Neural cell (in vitro differentiated cells): ENCODE data around the gene USP15. TPM values are rescaled to one million over a fixed set of nuclear protein-coding genes. Genes with fewer than 3 reads are reported as not detected.

Experiments used
- H2AFZ ChIP-seq: fragments of 200-600, 300-800 bp; sonication (generic), shearing (Covaris generic); 2 replicates; pipeline ENCODE4 v1.6.0; 2014; ENCODE audit warnings: low read depth, mild to moderate bottlenecking, antibody characterized with exemption, low read length, moderate library complexity
- H3F3A ChIP-seq: fragments of 200-600 bp; shearing (Covaris generic); 2 replicates; pipeline ENCODE4 v1.6.1; 2016; ENCODE audit warnings: mild to moderate bottlenecking, moderate library complexity, mixed read lengths, antibody characterized with exemption, low read length; ENCODE audit not compliant: insufficient read depth, poor library complexity, severe bottlenecking
- H3K27ac ChIP-seq: fragments of 200-600, 300-800 bp; sonication (generic), shearing (Covaris generic); 2 replicates; pipeline ENCODE4 v1.5.1; 2014; ENCODE audit warnings: mild to moderate bottlenecking, low read length, moderate library complexity
- H3K27me3 ChIP-seq: fragments of 300-800, 200-600 bp; sonication (generic), shearing (Covaris generic); 2 replicates; pipeline ENCODE4 v1.6.0; 2014; ENCODE audit warnings: mild to moderate bottlenecking, low read depth, low read length, moderate library complexity; ENCODE audit not compliant: insufficient read depth
- H3K36me3 ChIP-seq: fragments of 300-800, 200-600 bp; sonication (generic), shearing (Covaris generic); 2 replicates; pipeline ENCODE4 v1.5.1; 2014; ENCODE audit warnings: mild to moderate bottlenecking, antibody characterized with exemption, low read length, moderate library complexity; ENCODE audit not compliant: insufficient read depth
- H3K4me2 ChIP-seq: fragments of 300-800, 200-600 bp; sonication (generic), shearing (Covaris generic); 2 replicates; pipeline ENCODE4 v1.6.0; 2014; ENCODE audit warnings: mild to moderate bottlenecking, low read length
- H3K4me3 ChIP-seq: fragments of 300-800, 200-600 bp; sonication (generic), shearing (Covaris generic); 2 replicates; pipeline ENCODE4 v1.5.1; 2014; ENCODE audit warnings: mild to moderate bottlenecking, low read length, moderate library complexity
- H3K79me2 ChIP-seq: fragments of 200-600 bp; shearing (Covaris generic); replicated peaks from 2 replicates; pipeline ENCODE4 v1.6.0; 2014; ENCODE audit warnings: mild to moderate bottlenecking, low read length, moderate library complexity; ENCODE audit not compliant: insufficient read depth
- H3K9ac ChIP-seq: fragments of 300-800, 200-600 bp; sonication (generic), shearing (Covaris generic); 2 replicates; pipeline ENCODE4 v1.6.1; 2016; ENCODE audit warnings: mild to moderate bottlenecking, low read length, mixed read lengths
- H3K9me2 ChIP-seq: fragments of 200-600 bp; shearing (Covaris generic); 2 replicates; pipeline ENCODE4 v1.6.1; 2016; ENCODE audit warnings: mild to moderate bottlenecking, low read length, mixed read lengths; ENCODE audit not compliant: insufficient read depth
- H3K9me3 ChIP-seq: fragments of 200-600, 300-800 bp; sonication (generic), shearing (Covaris generic); 2 replicates; pipeline ENCODE4 v1.6.1; 2016; ENCODE audit warnings: mild to moderate bottlenecking, mixed run types, low read length, moderate library complexity, mixed read lengths
- H4K20me1 ChIP-seq: fragments of 200-600 bp; shearing (Covaris generic); 2 replicates; pipeline ENCODE4 v1.6.1; 2016; ENCODE audit warnings: mild to moderate bottlenecking, mixed run types; ENCODE audit not compliant: insufficient read depth
- CTCF ChIP-seq: fragments of 450-650 bp; IDR thresholded peaks from 2 replicates; pipeline ENCODE4 v1.5.1; 2014; ENCODE audit warnings: antibody characterized with exemption, mild to moderate bottlenecking, moderate library complexity; ENCODE audit not compliant: poor library complexity, severe bottlenecking
- EP300 ChIP-seq: fragments of 450-650 bp; conservative IDR thresholded peaks from 2 replicates; pipeline ENCODE4 v1.6.1; 2014; ENCODE audit warnings: antibody characterized with exemption, mild to moderate bottlenecking, moderate library complexity; ENCODE audit not compliant: poor library complexity, severe bottlenecking
- EZH2 ChIP-seq: fragments of 200-600, 300-800 bp; shearing (Covaris generic), sonication (generic); IDR thresholded peaks from 2 replicates; pipeline ENCODE4 v1.6.1; 2014; ENCODE audit warnings: antibody characterized with exemption, low read length, borderline replicate concordance, mild to moderate bottlenecking; ENCODE audit not compliant: insufficient read depth, poor library complexity, severe bottlenecking
- MXI1 ChIP-seq: fragments of 450-650 bp; conservative IDR thresholded peaks from 2 replicates; pipeline ENCODE4 v1.6.1; 2014; ENCODE audit warnings: antibody characterized with exemption, mild to moderate bottlenecking; ENCODE audit not compliant: poor library complexity, severe bottlenecking
- POLR2AphosphoS5 ChIP-seq: IDR thresholded peaks from 2 replicates; pipeline ENCODE4 v1.6.1; 2012
- RAD21 ChIP-seq: fragments of 450-650 bp; conservative IDR thresholded peaks from 2 replicates; pipeline ENCODE4 v1.6.1; 2014; ENCODE audit warnings: antibody characterized with exemption, mild to moderate bottlenecking, moderate library complexity
- SMC3 ChIP-seq: fragments of 450-650 bp; conservative IDR thresholded peaks from 2 replicates; pipeline ENCODE4 v1.6.1; 2014; ENCODE audit warnings: antibody characterized with exemption, mild to moderate bottlenecking, moderate library complexity; ENCODE audit not compliant: poor library complexity
- TAF1 ChIP-seq: IDR thresholded peaks from 2 replicates; pipeline ENCODE4 v1.6.1; 2012; ENCODE audit warnings: low read depth
- polyA plus RNA-seq: library from polyadenylated mRNA; depleted of rRNA; stranded (reverse); fragments of >200 nt; gene quantifications from 2 replicates; pipeline ENCODE4 v1.2.3, GENCODE V29; 2014
- TF ChIP-seq, protein P1 (sequence below): IDR thresholded peaks from 2 replicates; pipeline ENCODE4 v1.6.1; 2012; ENCODE audit warnings: borderline replicate concordance

Gene USP15
- polyA plus RNA-seq, 1 donor from 2014 or later, result 113 TPM

GRCh38 chr12:62297321-62297720 is 37.1 kb downstream of the USP15 start:
- H3K9me3 ChIP-seq, result no peaks in the 10 kb centered on the region
- no peaks in the 10 kb centered on the region for H3F3A ChIP-seq
- H3K27ac ChIP-seq, result no peak overlapping the region
- no peak overlapping the region for H3K9ac ChIP-seq
- no peaks in the 10 kb centered on the region for H3K9me2 ChIP-seq
- peaks cover 8% of the 10 kb centered on the region for H3K36me3 ChIP-seq
- no peaks in the 10 kb centered on the region for H3K27me3 ChIP-seq
- H2AFZ ChIP-seq, result no peak overlapping the region
- H3K79me2 ChIP-seq, result peaks cover 5% of the 10 kb centered on the region
- no peak overlapping the region for H3K4me3 ChIP-seq
- no peak overlapping the region for H3K4me2 ChIP-seq
- TF ChIP-seq SMC3, result no peak
- no peak for TF ChIP-seq EP300
- TF ChIP-seq EZH2, result no peak
- H4K20me1 ChIP-seq, result no peaks in the 10 kb centered on the region

- TF ChIP-seq, protein P1, sequence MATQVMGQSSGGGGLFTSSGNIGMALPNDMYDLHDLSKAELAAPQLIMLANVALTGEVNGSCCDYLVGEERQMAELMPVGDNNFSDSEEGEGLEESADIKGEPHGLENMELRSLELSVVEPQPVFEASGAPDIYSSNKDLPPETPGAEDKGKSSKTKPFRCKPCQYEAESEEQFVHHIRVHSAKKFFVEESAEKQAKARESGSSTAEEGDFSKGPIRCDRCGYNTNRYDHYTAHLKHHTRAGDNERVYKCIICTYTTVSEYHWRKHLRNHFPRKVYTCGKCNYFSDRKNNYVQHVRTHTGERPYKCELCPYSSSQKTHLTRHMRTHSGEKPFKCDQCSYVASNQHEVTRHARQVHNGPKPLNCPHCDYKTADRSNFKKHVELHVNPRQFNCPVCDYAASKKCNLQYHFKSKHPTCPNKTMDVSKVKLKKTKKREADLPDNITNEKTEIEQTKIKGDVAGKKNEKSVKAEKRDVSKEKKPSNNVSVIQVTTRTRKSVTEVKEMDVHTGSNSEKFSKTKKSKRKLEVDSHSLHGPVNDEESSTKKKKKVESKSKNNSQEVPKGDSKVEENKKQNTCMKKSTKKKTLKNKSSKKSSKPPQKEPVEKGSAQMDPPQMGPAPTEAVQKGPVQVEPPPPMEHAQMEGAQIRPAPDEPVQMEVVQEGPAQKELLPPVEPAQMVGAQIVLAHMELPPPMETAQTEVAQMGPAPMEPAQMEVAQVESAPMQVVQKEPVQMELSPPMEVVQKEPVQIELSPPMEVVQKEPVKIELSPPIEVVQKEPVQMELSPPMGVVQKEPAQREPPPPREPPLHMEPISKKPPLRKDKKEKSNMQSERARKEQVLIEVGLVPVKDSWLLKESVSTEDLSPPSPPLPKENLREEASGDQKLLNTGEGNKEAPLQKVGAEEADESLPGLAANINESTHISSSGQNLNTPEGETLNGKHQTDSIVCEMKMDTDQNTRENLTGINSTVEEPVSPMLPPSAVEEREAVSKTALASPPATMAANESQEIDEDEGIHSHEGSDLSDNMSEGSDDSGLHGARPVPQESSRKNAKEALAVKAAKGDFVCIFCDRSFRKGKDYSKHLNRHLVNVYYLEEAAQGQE, result no peak
- no peak for TF ChIP-seq TAF1
- TF ChIP-seq RAD21, result no peak
- no peak for TF ChIP-seq EP300
- TF ChIP-seq SMC3, result no peak
- TF ChIP-seq POLR2AphosphoS5, result no peak
- TF ChIP-seq EZH2, result no peak
- no peak for TF ChIP-seq MXI1
- TF ChIP-seq CTCF, result no peak
- Histone ChIP-seq H3K27ac (no peak overlapping the region), H3K4me2 (no peak overlapping the region), H3K9me2 (no peaks in the 10 kb centered on the region), H3K79me2 (peaks cover 3% of the 10 kb centered on the region), H3K36me3 (peaks cover 13% of the 10 kb centered on the region), H3F3A (no peaks in the 10 kb centered on the region), H3K4me3 (no peak overlapping the region), H3K27me3 (no peaks in the 10 kb centered on the region), H2AFZ (no peak overlapping the region), H3K9me3 (no peaks in the 10 kb centered on the region), H3K9ac (no peak overlapping the region), H4K20me1 (no peaks in the 10 kb centered on the region)
Measured at GRCh38 chr12:62299617-62300016, 39.4 kb downstream of the USP15 start.
